ENCODE measurements around the gene LYPD6B. TPM values are rescaled to one million over a fixed set of nuclear protein-coding genes. Genes with fewer than 3 reads are reported as not detected.

The LYPD6B gene
- total and polyA plus RNA-seq, 2 experiments from 2014 or later: 1.7 to 3.6 TPM

- Histone ChIP-seq H3F3A (replicated peaks; ENCODE audit: low read depth) (no peaks in the 10 kb centered on the region), H3K79me2 (replicated peaks; ENCODE audit: insufficient read depth) (no peaks in the 10 kb centered on the region), H2AFZ (no peak overlapping the region), H4K20me1 (replicated peaks; ENCODE audit: insufficient read depth) (no peaks in the 10 kb centered on the region; the same call in 1 of the 2 replicates), H3K4me2 (no peak overlapping the region), H3K9me2 (ENCODE audit: insufficient read depth) (no peaks in the 10 kb centered on the region), H3K4me3 (no peak overlapping the region), H3K36me3 (ENCODE audit: insufficient read depth) (no peaks in the 10 kb centered on the region), H3K27me3 (ENCODE audit: insufficient read depth) (no peaks in the 10 kb centered on the region), H3K27ac (ENCODE audit: low read depth) (no peak overlapping the region), H3K4me1 (ENCODE audit: insufficient read depth) (peaks cover 14% of the 10 kb centered on the region; the same call in 1 of the 2 replicates)
- DNase-seq (ENCODE audit: low spot score) (no peak), ATAC-seq (no peak)
- Mint-ChIP-seq H3K27me3 (ENCODE audit: insufficient read depth, low read depth, poor library complexity) (no peaks in the 10 kb centered on the region), H3K4me1 (peaks cover 46% of the 10 kb centered on the region), H3K36me3 (ENCODE audit: low read depth) (no peaks in the 10 kb centered on the region), H3K9me3 (no peaks in the 10 kb centered on the region; the same call in 2 of the 3 replicates), H3K27ac (no peak overlapping the region), H3K4me3 (no peak overlapping the region)
- TF ChIP-seq, protein P1, sequence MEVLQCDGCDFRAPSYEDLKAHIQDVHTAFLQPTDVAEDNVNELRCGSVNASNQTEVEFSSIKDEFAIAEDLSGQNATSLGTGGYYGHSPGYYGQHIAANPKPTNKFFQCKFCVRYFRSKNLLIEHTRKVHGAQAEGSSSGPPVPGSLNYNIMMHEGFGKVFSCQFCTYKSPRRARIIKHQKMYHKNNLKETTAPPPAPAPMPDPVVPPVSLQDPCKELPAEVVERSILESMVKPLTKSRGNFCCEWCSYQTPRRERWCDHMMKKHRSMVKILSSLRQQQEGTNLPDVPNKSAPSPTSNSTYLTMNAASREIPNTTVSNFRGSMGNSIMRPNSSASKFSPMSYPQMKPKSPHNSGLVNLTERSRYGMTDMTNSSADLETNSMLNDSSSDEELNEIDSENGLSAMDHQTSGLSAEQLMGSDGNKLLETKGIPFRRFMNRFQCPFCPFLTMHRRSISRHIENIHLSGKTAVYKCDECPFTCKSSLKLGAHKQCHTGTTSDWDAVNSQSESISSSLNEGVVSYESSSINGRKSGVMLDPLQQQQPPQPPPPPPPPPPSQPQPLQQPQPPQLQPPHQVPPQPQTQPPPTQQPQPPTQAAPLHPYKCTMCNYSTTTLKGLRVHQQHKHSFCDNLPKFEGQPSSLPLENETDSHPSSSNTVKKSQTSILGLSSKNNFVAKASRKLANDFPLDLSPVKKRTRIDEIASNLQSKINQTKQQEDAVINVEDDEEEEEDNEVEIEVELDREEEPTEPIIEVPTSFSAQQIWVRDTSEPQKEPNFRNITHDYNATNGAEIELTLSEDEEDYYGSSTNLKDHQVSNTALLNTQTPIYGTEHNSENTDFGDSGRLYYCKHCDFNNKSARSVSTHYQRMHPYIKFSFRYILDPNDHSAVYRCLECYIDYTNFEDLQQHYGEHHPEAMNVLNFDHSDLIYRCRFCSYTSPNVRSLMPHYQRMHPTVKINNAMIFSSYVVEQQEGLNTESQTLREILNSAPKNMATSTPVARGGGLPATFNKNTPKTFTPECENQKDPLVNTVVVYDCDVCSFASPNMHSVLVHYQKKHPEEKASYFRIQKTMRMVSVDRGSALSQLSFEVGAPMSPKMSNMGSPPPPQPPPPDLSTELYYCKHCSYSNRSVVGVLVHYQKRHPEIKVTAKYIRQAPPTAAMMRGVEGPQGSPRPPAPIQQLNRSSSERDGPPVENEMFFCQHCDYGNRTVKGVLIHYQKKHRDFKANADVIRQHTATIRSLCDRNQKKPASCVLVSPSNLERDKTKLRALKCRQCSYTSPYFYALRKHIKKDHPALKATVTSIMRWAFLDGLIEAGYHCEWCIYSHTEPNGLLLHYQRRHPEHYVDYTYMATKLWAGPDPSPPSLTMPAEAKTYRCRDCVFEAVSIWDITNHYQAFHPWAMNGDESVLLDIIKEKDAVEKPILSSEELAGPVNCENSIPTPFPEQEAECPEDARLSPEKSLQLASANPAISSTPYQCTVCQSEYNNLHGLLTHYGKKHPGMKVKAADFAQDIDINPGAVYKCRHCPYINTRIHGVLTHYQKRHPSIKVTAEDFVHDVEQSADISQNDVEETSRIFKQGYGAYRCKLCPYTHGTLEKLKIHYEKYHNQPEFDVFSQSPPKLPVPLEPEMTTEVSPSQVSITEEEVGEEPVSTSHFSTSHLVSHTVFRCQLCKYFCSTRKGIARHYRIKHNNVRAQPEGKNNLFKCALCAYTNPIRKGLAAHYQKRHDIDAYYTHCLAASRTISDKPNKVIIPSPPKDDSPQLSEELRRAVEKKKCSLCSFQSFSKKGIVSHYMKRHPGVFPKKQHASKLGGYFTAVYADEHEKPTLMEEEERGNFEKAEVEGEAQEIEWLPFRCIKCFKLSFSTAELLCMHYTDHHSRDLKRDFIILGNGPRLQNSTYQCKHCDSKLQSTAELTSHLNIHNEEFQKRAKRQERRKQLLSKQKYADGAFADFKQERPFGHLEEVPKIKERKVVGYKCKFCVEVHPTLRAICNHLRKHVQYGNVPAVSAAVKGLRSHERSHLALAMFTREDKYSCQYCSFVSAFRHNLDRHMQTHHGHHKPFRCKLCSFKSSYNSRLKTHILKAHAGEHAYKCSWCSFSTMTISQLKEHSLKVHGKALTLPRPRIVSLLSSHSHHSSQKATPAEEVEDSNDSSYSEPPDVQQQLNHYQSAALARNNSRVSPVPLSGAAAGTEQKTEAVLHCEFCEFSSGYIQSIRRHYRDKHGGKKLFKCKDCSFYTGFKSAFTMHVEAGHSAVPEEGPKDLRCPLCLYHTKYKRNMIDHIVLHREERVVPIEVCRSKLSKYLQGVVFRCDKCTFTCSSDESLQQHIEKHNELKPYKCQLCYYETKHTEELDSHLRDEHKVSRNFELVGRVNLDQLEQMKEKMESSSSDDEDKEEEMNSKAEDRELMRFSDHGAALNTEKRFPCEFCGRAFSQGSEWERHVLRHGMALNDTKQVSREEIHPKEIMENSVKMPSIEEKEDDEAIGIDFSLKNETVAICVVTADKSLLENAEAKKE (CRISPR knock-in tag; IDR thresholded peaks at IDR 0.05): no peak
- TF ChIP-seq REST (IDR thresholded peaks at IDR 0.05; ENCODE audit: unreplicated experiment): no peak
- TF ChIP-seq, protein P2, sequence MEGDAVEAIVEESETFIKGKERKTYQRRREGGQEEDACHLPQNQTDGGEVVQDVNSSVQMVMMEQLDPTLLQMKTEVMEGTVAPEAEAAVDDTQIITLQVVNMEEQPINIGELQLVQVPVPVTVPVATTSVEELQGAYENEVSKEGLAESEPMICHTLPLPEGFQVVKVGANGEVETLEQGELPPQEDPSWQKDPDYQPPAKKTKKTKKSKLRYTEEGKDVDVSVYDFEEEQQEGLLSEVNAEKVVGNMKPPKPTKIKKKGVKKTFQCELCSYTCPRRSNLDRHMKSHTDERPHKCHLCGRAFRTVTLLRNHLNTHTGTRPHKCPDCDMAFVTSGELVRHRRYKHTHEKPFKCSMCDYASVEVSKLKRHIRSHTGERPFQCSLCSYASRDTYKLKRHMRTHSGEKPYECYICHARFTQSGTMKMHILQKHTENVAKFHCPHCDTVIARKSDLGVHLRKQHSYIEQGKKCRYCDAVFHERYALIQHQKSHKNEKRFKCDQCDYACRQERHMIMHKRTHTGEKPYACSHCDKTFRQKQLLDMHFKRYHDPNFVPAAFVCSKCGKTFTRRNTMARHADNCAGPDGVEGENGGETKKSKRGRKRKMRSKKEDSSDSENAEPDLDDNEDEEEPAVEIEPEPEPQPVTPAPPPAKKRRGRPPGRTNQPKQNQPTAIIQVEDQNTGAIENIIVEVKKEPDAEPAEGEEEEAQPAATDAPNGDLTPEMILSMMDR (conservative IDR thresholded peaks at IDR 0.05; ENCODE audit: low read depth in 2 of 2): no peak
- TF ChIP-seq JUNB (IDR thresholded peaks at IDR 0.05; ENCODE audit: unreplicated experiment): no peak
These were observed 123.2 kb downstream of the LYPD6B start for GRCh38 chr2:149161481-149162225.
